PC-3 (cell line): Measurements from ENCODE around the gene TM4SF5. TPM values are rescaled to one million over a fixed set of nuclear protein-coding genes. Genes with fewer than 3 reads are reported as not detected.

Source experiments
- ATAC-seq: fragments of 200-7000 bp; cut with Tn5 transposase; 2 replicates; pipeline ENCODE4 v1.9.1; 2020; ENCODE audit warnings: mild to moderate bottlenecking, moderate library complexity
- BruUV-seq: library from RNA; stranded (reverse); fragments of 400-500 nt; replicated peaks from 2 replicates; lab custom pipeline; 2021; lab: Mats Ljungman, UMichigan
- CTCF ChIA-PET: fragments of 300-600 bp; sonication (Branson Sonifier 250); formaldehyde crosslinking; loops from one replicate; lab custom pipeline; 2022; ENCODE audit warnings: antibody characterized with exemption; lab: Charles Lee
- POLR2A ChIA-PET: fragments of 300-600 bp; sonication (Branson Sonifier 250); formaldehyde crosslinking; loops from one replicate; lab custom pipeline; 2022; ENCODE audit warnings: antibody characterized with exemption; ENCODE audit not compliant: unreplicated experiment; lab: Charles Lee
- DNase-seq: peaks from one replicate; pipeline ENCODE4 v3.0.0-alpha.2; 2015
- H2AFZ ChIP-seq: fragments of 300-600 bp; sonication (generic); 2 replicates; pipeline ENCODE4 v1.6.0; 2016; ENCODE audit warnings: antibody characterized with exemption, low read length
- H3F3A ChIP-seq: fragments of 300-600 bp; sonication (generic); one replicate; pipeline ENCODE4 v1.6.0; 2017; ENCODE audit warnings: antibody characterized with exemption, low read length, control low read depth, mild to moderate bottlenecking; ENCODE audit not compliant: unreplicated experiment
- H3K27ac ChIP-seq: fragments of 300-600 bp; sonication (generic); 2 replicates; pipeline ENCODE4 v1.5.1; 2016; ENCODE audit warnings: mild to moderate bottlenecking, low read length
- H3K27me3 ChIP-seq: fragments of 300-600 bp; sonication (generic); 2 replicates; pipeline ENCODE4 v1.6.1; 2016; ENCODE audit warnings: low read length, mixed read lengths
- H3K36me3 ChIP-seq: fragments of 300-600 bp; sonication (generic); 2 replicates; pipeline ENCODE4 v1.6.1; 2016; ENCODE audit warnings: low read depth, mixed run types, low read length, mixed read lengths
- H3K4me1 ChIP-seq: fragments of 300-600 bp; sonication (generic); 2 replicates; pipeline ENCODE4 v1.5.1; 2016; ENCODE audit warnings: low read length; ENCODE audit not compliant: insufficient read depth
- H3K4me2 ChIP-seq: fragments of 300-600 bp; sonication (generic); 2 replicates; pipeline ENCODE4 v1.6.0; 2016; ENCODE audit warnings: low read length
- H3K4me3 ChIP-seq: fragments of 300-600 bp; sonication (generic); 2 replicates; pipeline ENCODE4 v1.5.1; 2016; ENCODE audit warnings: mild to moderate bottlenecking, low read length, mixed read lengths
- H3K79me2 ChIP-seq: fragments of 300-600 bp; sonication (generic); 2 replicates; pipeline ENCODE4 v1.6.1; 2017; ENCODE audit warnings: low read length, mixed read lengths
- H3K9ac ChIP-seq: fragments of 300-600 bp; sonication (generic); 2 replicates; pipeline ENCODE4 v1.6.0; 2016; ENCODE audit warnings: mild to moderate bottlenecking, low read length
- H3K9me2 ChIP-seq: fragments of 300-600 bp; sonication (generic); replicated peaks from 2 replicates; pipeline ENCODE4 v1.6.1; 2016; ENCODE audit warnings: mixed run types, low read length, mixed read lengths
- H3K9me3 ChIP-seq: fragments of 300-600 bp; sonication (generic); 2 replicates; pipeline ENCODE4 v1.6.1; 2016; ENCODE audit warnings: low read length, mixed read lengths
- H4K20me1 ChIP-seq: fragments of 300-600 bp; sonication (generic); 2 replicates; pipeline ENCODE4 v1.6.1; 2016; ENCODE audit warnings: low read length, mixed read lengths
- CTCF ChIP-seq: fragments of 300-600 bp; sonication (generic); conservative IDR thresholded peaks from 2 replicates; pipeline ENCODE4 v1.5.1; 2017; ENCODE audit warnings: antibody characterized with exemption, low read depth, mild to moderate bottlenecking, low read length
- EZH2 ChIP-seq: fragments of 300-600 bp; sonication (generic); IDR thresholded peaks from one replicate; pipeline ENCODE4 v1.6.1; 2017; ENCODE audit warnings: antibody characterized with exemption, mild to moderate bottlenecking, low read length; ENCODE audit not compliant: unreplicated experiment
- EZH2phosphoT487 ChIP-seq: fragments of 300-600 bp; sonication (generic); IDR thresholded peaks from 2 replicates; pipeline ENCODE4 v1.6.1; 2018; ENCODE audit warnings: mild to moderate bottlenecking, antibody characterized with exemption, low read length, borderline replicate concordance
- intact Hi-C: fragments of 100-400 bp; cut with micrococcal nuclease; formaldehyde crosslinking; loops from 2 replicates; pipeline ENCODE4 v1.9.0; 2023
- total RNA-seq: library from RNA; depleted of rRNA; stranded (reverse); fragments of >200 nt; gene quantifications from 2 replicates; pipeline ENCODE4 v1.2.3, GENCODE V29; 2014

The TM4SF5 gene
- total RNA-seq, 1 experiment from 2014 or later, result not detected

- no peak within 1 kb of the TSS for H3K27ac ChIP-seq
- H3K4me3 ChIP-seq, result peak within 1 kb of the TSS; percentile 39
- BruUV-seq, result no TSS peak
- TF ChIP-seq EZH2phosphoT487 (no peak), CTCF (no peak), EZH2 (no peak)
- H3K27me3 ChIP-seq, result no peaks in the 10 kb centered on the region
- peak within 1 kb of the TSS; percentile 55 for H2AFZ ChIP-seq
- CTCF ChIA-PET, result no interaction called here
- ATAC-seq (peak; percentile 2; the same call in 1 of the 2 replicates), DNase-seq (peak; percentile 32)
- peak within 1 kb of the TSS; percentile 83 for H3K4me2 ChIP-seq
- H3F3A ChIP-seq, result no peaks in the 10 kb centered on the region
- intact Hi-C loops, result loop anchor here (2.0 kb wide), 1 partner anchor 55 kb away; the partner anchor contains the start of gene MED11
- no peaks in the 10 kb centered on the region for H4K20me1 ChIP-seq
- H3K4me1 ChIP-seq, result peaks cover 16% of the 10 kb centered on the region
- peaks cover 8% of the 10 kb centered on the region for H3K79me2 ChIP-seq
- H3K9me3 ChIP-seq, result no peaks in the 10 kb centered on the region
- H3K36me3 ChIP-seq, result no peaks in the 10 kb centered on the region
- no peak within 1 kb of the TSS for H3K9ac ChIP-seq
- POLR2A ChIA-PET, result interaction anchor here (0.6 kb wide), 1 partner anchor 76 kb away, joined by 3 read pairs; no protein-coding TSS in a partner anchor
- H3K9me2 ChIP-seq, result no peaks in the 10 kb centered on the region
Measured at GRCh38 chr17:4786106-4786511, 14.4 kb downstream of the TM4SF5 start, which contains the start of gene VMO1. TSS of gene VMO1 (minus strand) at chr17:4786364. CDS start at chr17:4786352, 12 bp downstream.

GRCh38 chr17:4786516-4786915 lies 14.8 kb downstream of the TM4SF5 start:
- Histone ChIP-seq H3K4me1 (peaks cover 16% of the 10 kb centered on the region), H3F3A (no peaks in the 10 kb centered on the region), H3K4me3 (peak overlapping the region; percentile 39), H3K36me3 (no peaks in the 10 kb centered on the region), H3K27me3 (no peaks in the 10 kb centered on the region), H3K79me2 (peaks cover 8% of the 10 kb centered on the region), H3K9me2 (no peaks in the 10 kb centered on the region), H2AFZ (peak overlapping the region; percentile 55), H3K4me2 (peak overlapping the region; percentile 83), H3K9me3 (no peaks in the 10 kb centered on the region), H4K20me1 (no peaks in the 10 kb centered on the region), H3K27ac (no peak overlapping the region), H3K9ac (no peak overlapping the region)
- intact Hi-C loops, result loop anchor here (2.0 kb wide), 1 partner anchor 56 kb away; the partner anchor contains the start of gene MED11
- no TSS peak for BruUV-seq
- ATAC-seq (no peak), DNase-seq (no peak)
- POLR2A ChIA-PET, result interaction anchor here (0.6 kb wide), 1 partner anchor 77 kb away, joined by 3 read pairs; no protein-coding TSS in a partner anchor
- TF ChIP-seq EZH2phosphoT487, result no peak
- no peak for TF ChIP-seq CTCF
- TF ChIP-seq EZH2, result no peak
- CTCF ChIA-PET, result no interaction called here
